Heart right ventricle (tissue), 16 donors: ENCODE measurements around the gene PRPF8. TPM values are rescaled to one million over a fixed set of nuclear protein-coding genes. Genes with fewer than 3 reads are reported as not detected.

ENCODE experiments used
- ATAC-seq, 8 donors: fragments of 200-7000 bp; cut with Tn5 transposase; one replicate each; pipeline ENCODE4 v1.9.1; 2020; ENCODE audit warnings: mild to moderate bottlenecking in 8 of 8, moderate library complexity in 8 of 8, moderate number of reproducible peaks in 1 of 8
- DNase-seq, 2 donors: peaks; one replicate each; pipeline ENCODE4 v3.0.0-alpha.2; 2020
- H3K27ac ChIP-seq, 10 donors: fragments of 200-600 bp; sonication (generic) in 2 of 10; one replicate each; pipeline versions ENCODE4 v1.5.0 to v1.8.0; 2020 to 2022; ENCODE audit warnings: mild to moderate bottlenecking in 3 of 10
- H3K27me3 ChIP-seq, 7 donors: fragments of 200-600 bp; one replicate each; pipeline ENCODE4 v1.8.0; 2021 to 2022; ENCODE audit warnings: mild to moderate bottlenecking in 2 of 7
- H3K36me3 ChIP-seq, 9 donors: fragments of 200-600 bp; sonication (generic) in 1 of 9; one replicate each; pipeline versions ENCODE4 v1.5.0 to v1.8.0; 2020 to 2022; ENCODE audit warnings: mild to moderate bottlenecking in 2 of 9
- H3K4me1 ChIP-seq, 9 donors: fragments of 200-600 bp; sonication (generic) in 1 of 9; one replicate each; pipeline versions ENCODE4 v1.5.0 to v1.8.0; 2020 to 2022; ENCODE audit warnings: mild to moderate bottlenecking in 4 of 9
- H3K4me3 ChIP-seq, 10 donors: fragments of 200-600 bp; sonication (generic) in 2 of 10; one replicate each; pipeline versions ENCODE4 v1.5.0 to v1.8.0; 2020 to 2022; ENCODE audit warnings: mild to moderate bottlenecking in 7 of 10, moderate library complexity in 2 of 10
- H3K9me3 ChIP-seq, 11 donors: fragments of 200-600 bp in 10 of 11; sonication (generic) in 2 of 11; one replicate each; pipeline versions ENCODE4 v1.5.0 to v1.8.0; 2013 to 2022; ENCODE audit warnings: mild to moderate bottlenecking in 2 of 11, control low read depth in 1 of 11, moderate library complexity in 1 of 11
- WGBS, 2 donors: extraction: QIAGEN DNeasy Blood & Tissue Kit; methylation state at CpG; one replicate each; pipeline ENCODE4 v1.1.7; 2013; ENCODE audit warnings: inconsistent platforms in 1 of 2; 5-methylcytosine and 5-hydroxymethylcytosine counted together
- intact Hi-C, 10 donors: fragments of 100-400 bp; cut with DNase I; formaldehyde crosslinking; loops; one replicate each; pipeline versions ENCODE4 v1.11.1 to v1.14.2; 2022
- polyA plus RNA-seq, 2 donors: library from polyadenylated mRNA; stranded (reverse); fragments of 200-250 nt; gene quantifications; one replicate each; pipeline ENCODE4 v1.2.3, GENCODE V29; 2013
- total RNA-seq, 10 donors: library from RNA; stranded (reverse); fragmentation: NEBNext Ultra II Directional in 3 of 10; extraction: Animal tissue kit (Norgen Biotek cat#: 25700) in 3 of 10; gene quantifications; one replicate each; pipeline versions ENCODE4 v1.2.1 to v1.2.4, GENCODE V29; 2021 to 2023
- TF ChIP-seq, protein P1 (sequence below), 9 donors: fragments of 200-600 bp; sonication (generic) in 2 of 9; IDR thresholded peaks; one replicate each; pipeline versions ENCODE4 v1.5.0 to v1.8.0; 2021 to 2022; ENCODE audit warnings: antibody characterized with exemption in 9 of 9, mild to moderate bottlenecking in 5 of 9, moderate library complexity in 1 of 9
- donor health status: Arrhythmogenic right ventricular cardiomyopathy.
- donor health status: ischemic (EF 13 %, LVEDD 7.1; RV severe dilation, severe dysfunction).
- donor health status: healthy with polysubstance abuse.
- donor health status: DM: no; HTN: yes; CAD: no.
- donor health status: DM: no; HTN: no; CAD: no.
- donor health status: ischemic (EF 25% LVEDD 6.9; RV normal size, moderate dysfunction).
- donor health status: ischemic (EF 25% LVEDD 5.7; RV mildly dilated, moderate dysfunction).
- donor health status: healthy.
- donor health status: DM: yes; HTN: yes; CAD: no.
- donor health status: Ischemic cardiomyopathy.
- donor health status: ischemic (EF 35%, LVEDD 5.7; RV mildly dilated, moderate dysfunction).
- donor health status: nonischemic (EF 11% LVEDD 7.7; RV severe dilation, severe dysfunction).
- donor health status: DM: yes; HTN: yes; CAD: no.
- donor health status: PGD.
- donor health status: ischemic (EF 29% LVEDD 5.4; RV normal size, mild dysfunction).
- donor health status: nonischemic (EF 23%, LVEDD 6.1; RV moderate dilation, normal function).

PRPF8 gene
- total and polyA plus RNA-seq, 12 donors, result 79.1 to 205 (median 173) TPM

DNA sequence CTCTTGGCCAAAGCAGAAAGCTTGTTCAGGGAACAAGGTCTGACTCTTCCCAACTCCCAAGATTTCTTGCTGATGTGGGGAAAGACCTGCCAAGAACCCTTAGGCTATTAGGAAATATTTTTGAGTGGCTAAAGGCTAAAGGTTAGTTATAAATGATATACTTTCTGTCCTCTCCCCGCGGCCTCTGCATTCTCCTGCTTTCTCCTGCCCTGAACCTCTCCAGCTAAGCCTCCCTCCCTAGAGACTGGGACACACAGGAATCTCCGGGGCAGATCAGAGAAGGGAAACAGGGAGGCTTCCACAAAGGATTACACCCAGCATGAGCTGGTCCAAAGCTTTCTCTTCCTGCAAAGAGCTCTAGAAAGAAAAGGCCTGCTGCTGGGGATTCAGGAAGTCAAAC, 58.3 kb downstream of the PRPF8 start:
- H3K27ac ChIP-seq, result peak overlapping the region in 4 of 10 donors; percentile 22 to 97 (median 94)

DNA sequence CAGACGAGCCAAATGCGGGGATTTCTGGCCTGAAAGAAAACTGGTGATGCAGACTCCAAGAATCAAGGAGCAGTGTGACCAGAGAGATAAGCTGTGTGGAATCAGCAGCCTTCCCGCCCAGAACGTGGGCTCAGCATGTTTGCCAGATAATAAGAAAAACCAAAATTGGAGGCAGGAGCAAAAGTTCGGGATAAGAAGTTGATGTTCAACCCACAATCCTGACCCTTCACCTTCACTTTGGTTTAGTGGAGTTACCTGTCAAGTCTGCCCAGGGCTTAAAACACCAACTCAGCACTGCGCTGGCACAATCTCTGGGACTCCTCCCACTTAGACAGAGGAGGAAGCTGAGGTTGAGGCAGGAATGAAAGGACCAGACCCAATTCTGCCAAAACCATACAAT, 59.1 kb downstream of the PRPF8 start:
- WGBS, 2 donors, result 88 to 97% methylated on average over 6 of the region's 6 CpGs
- H3K9me3 ChIP-seq, result no peaks in the 10 kb centered on the region
- TF ChIP-seq, protein P1, sequence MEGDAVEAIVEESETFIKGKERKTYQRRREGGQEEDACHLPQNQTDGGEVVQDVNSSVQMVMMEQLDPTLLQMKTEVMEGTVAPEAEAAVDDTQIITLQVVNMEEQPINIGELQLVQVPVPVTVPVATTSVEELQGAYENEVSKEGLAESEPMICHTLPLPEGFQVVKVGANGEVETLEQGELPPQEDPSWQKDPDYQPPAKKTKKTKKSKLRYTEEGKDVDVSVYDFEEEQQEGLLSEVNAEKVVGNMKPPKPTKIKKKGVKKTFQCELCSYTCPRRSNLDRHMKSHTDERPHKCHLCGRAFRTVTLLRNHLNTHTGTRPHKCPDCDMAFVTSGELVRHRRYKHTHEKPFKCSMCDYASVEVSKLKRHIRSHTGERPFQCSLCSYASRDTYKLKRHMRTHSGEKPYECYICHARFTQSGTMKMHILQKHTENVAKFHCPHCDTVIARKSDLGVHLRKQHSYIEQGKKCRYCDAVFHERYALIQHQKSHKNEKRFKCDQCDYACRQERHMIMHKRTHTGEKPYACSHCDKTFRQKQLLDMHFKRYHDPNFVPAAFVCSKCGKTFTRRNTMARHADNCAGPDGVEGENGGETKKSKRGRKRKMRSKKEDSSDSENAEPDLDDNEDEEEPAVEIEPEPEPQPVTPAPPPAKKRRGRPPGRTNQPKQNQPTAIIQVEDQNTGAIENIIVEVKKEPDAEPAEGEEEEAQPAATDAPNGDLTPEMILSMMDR (IDR thresholded peaks at IDR 0.05), result no peak
- DNase-seq (no peak), ATAC-seq (no peak)
- intact Hi-C loops, result loop anchor here in 3 of 10 donors (5.0 kb wide), 3 partner anchors 33 to 53 kb away; no protein-coding TSS in a partner anchor
- H3K27ac ChIP-seq, result peak overlapping the region in 1 of 10 donors; percentile 97
- H3K27me3 ChIP-seq, result no peaks in the 10 kb centered on the region
- peaks cover 3 to 44% (median 21%) of the 10 kb centered on the region in 9 donors for H3K4me1 ChIP-seq
- H3K4me3 ChIP-seq, result peak overlapping the region in 1 of 10 donors; percentile 82
- H3K36me3 ChIP-seq, result peaks cover 0 to 31% (median 0%) of the 10 kb centered on the region in 9 donors

More for the DNA sequence above, 58.3 kb downstream of the PRPF8 start:
- WGBS, 2 donors, result 42 to 60% methylated on average over 3 of the region's 3 CpGs
- intact Hi-C loops, result loop anchor here in 3 of 10 donors (5.0 kb wide), 3 partner anchors 34 to 54 kb away; no protein-coding TSS in a partner anchor
- ATAC-seq (no peak), DNase-seq (no peak)
- TF ChIP-seq, protein P1 (IDR thresholded peaks at IDR 0.05), result no peak
- peak overlapping the region in 1 of 10 donors; percentile 82 for H3K4me3 ChIP-seq
- no peaks in the 10 kb centered on the region for H3K9me3 ChIP-seq
- no peaks in the 10 kb centered on the region for H3K27me3 ChIP-seq
- H3K4me1 ChIP-seq, result peaks cover 3 to 51% (median 21%) of the 10 kb centered on the region in 9 donors
- H3K36me3 ChIP-seq, result peaks cover 0 to 25% (median 0%) of the 10 kb centered on the region in 9 donors

DNA sequence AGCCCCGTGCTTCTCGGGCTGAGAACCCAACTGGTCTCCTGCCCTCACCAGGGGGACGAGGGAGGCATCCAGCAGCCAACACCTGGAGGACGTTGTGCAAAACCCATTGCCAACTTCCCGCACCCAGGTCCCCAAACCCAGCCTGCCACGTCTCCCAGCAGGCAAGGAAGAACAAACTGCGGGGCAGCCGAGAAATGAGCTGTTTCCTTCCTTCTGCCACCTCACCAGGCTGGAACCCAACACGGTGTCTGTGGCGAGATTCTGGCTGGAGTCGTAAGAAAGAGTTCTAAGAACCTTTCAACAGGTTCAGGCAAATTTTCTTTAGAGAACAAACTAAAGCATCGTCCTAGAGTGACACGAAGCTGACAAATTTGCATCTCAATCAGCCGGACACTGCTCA, 59.6 kb downstream of the PRPF8 start:
- H3K4me3 ChIP-seq, result peak overlapping the region in 1 of 10 donors; percentile 2
- ATAC-seq (no peak), DNase-seq (no peak)
- peaks cover 3 to 41% (median 21%) of the 10 kb centered on the region in 9 donors for H3K4me1 ChIP-seq
- intact Hi-C loops, result loop anchor here in 3 of 10 donors (5.0 kb wide), 3 partner anchors 33 to 53 kb away; no protein-coding TSS in a partner anchor
- H3K27me3 ChIP-seq, result no peaks in the 10 kb centered on the region
- no peaks in the 10 kb centered on the region for H3K9me3 ChIP-seq
- TF ChIP-seq, protein P1 (IDR thresholded peaks at IDR 0.05), result no peak
- H3K36me3 ChIP-seq, result peaks cover 0 to 36% (median 0%) of the 10 kb centered on the region in 9 donors
- 89 to 91% methylated on average over 14 of the region's 14 CpGs for WGBS, 2 donors
- H3K27ac ChIP-seq, result peak overlapping the region in 1 of 10 donors; percentile 97

DNA sequence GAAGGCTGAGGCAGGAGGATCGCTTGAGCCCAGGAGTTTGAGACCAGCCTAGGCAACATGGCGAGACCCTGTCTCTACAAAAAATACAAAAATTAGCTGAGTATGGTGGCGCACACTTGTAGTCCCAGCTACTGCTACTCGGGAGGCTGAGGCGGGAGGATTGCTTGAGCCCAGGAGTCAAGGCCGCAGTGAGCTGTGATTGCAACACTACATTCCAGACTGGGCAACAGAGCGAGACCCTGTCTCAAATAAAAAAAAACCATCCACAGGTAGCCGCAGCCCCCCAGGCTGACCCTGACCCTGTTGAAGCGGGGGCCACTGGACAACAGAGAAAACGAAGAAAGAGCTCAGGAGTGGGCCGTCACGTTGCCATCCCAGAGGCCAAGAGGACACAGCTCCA, 60.0 kb downstream of the PRPF8 start:
- no peak for ATAC-seq
- intact Hi-C loops, result loop anchor here in 3 of 10 donors (5.0 kb wide), 3 partner anchors 32 to 52 kb away; no protein-coding TSS in a partner anchor

More for the DNA sequence above, 60.0 kb downstream of the PRPF8 start:
- Histone ChIP-seq H3K4me1 (peaks cover under 1 to 37% (median 17%) of the 10 kb centered on the region in 9 donors), H3K27ac (no peak overlapping the region), H3K4me3 (no peak overlapping the region), H3K27me3 (no peaks in the 10 kb centered on the region), H3K9me3 (no peaks in the 10 kb centered on the region), H3K36me3 (peaks cover 0 to 40% (median 0%) of the 10 kb centered on the region in 9 donors)
- WGBS, 2 donors, result 89 to 90% methylated on average over 12 of the region's 12 CpGs
- TF ChIP-seq, protein P1 (IDR thresholded peaks at IDR 0.05), result no peak
- no peak for DNase-seq
